ENCODE results near the gene ATP5F1E.

Gene ATP5F1E

DNA sequence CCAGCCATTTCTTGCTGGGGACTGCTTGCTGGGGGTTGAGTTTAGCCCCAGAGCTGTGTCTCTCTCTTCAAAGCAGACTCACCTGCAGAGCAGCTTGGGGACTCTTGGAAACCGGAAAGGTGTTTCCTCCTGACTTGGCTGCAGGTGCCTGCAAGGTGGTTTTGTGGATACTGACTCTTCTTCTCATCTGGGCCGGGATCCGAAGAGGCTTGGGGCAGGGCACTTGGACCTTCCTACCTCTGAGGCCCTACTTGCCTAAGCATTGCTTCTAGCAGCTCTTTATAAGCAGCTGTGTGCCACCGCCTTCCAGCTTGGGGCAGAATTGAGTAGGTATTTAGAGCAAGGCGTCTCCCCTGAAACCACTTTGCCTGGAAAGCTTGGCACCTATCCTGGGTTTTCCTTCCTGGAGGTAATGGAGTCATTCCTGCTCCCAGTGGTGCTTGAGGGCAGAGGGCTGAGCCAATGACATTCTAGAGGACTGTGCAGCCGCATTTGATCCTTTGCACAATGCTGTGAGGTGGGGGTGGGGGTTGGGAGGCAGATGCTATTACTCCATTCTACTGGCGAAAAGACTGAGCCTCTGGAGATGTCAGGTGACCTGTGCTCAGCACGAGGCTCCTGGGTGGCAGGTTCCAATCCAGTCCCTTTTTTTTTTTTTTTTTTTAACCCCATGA is 21.7 kb downstream of the ATP5F1E start (continued):
- TF ChIP-seq, protein P1, sequence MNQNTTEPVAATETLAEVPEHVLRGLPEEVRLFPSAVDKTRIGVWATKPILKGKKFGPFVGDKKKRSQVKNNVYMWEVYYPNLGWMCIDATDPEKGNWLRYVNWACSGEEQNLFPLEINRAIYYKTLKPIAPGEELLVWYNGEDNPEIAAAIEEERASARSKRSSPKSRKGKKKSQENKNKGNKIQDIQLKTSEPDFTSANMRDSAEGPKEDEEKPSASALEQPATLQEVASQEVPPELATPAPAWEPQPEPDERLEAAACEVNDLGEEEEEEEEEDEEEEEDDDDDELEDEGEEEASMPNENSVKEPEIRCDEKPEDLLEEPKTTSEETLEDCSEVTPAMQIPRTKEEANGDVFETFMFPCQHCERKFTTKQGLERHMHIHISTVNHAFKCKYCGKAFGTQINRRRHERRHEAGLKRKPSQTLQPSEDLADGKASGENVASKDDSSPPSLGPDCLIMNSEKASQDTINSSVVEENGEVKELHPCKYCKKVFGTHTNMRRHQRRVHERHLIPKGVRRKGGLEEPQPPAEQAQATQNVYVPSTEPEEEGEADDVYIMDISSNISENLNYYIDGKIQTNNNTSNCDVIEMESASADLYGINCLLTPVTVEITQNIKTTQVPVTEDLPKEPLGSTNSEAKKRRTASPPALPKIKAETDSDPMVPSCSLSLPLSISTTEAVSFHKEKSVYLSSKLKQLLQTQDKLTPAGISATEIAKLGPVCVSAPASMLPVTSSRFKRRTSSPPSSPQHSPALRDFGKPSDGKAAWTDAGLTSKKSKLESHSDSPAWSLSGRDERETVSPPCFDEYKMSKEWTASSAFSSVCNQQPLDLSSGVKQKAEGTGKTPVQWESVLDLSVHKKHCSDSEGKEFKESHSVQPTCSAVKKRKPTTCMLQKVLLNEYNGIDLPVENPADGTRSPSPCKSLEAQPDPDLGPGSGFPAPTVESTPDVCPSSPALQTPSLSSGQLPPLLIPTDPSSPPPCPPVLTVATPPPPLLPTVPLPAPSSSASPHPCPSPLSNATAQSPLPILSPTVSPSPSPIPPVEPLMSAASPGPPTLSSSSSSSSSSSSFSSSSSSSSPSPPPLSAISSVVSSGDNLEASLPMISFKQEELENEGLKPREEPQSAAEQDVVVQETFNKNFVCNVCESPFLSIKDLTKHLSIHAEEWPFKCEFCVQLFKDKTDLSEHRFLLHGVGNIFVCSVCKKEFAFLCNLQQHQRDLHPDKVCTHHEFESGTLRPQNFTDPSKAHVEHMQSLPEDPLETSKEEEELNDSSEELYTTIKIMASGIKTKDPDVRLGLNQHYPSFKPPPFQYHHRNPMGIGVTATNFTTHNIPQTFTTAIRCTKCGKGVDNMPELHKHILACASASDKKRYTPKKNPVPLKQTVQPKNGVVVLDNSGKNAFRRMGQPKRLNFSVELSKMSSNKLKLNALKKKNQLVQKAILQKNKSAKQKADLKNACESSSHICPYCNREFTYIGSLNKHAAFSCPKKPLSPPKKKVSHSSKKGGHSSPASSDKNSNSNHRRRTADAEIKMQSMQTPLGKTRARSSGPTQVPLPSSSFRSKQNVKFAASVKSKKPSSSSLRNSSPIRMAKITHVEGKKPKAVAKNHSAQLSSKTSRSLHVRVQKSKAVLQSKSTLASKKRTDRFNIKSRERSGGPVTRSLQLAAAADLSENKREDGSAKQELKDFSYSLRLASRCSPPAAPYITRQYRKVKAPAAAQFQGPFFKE (tag by site-specific recombination; IDR thresholded peaks at IDR 0.05; ENCODE audit: borderline replicate concordance): no peak

DNA sequence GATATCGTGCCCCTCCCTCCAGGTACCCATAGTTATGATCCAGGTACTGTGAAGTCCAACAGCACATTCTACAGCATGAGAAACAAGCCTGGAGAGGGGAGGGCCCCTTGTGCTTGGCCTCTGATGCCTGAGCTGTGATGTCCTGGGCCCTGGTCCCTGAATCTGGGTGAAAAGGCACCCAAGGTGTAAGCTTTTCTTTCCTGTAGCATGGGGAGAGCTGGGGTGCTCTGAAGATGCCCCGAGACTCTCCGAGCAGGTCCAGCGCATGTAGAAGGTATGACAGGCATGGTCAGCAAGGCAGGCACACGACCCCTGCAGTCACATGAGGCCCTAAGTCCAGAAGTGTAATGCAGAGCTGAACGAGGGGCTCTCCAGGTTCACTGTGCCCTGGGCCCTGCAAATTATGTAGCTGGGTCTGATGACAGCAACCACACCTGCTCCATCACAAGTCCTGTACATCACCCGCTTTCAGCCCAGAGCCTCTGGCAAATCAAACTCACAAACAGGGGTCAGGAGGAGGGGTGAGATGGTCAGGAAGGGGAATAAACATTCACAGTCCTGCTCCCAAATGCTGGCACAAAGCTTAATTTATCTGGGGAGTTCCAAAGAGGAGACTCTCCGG is 23.3 kb downstream of the ATP5F1E start:
- Histone ChIP-seq H3K36me3 (ENCODE audit: control insufficient read depth in 2 of 2, insufficient read depth in 1 of 2, low read length in 2 of 2) (peaks cover 0 to 6% of the 10 kb centered on the region in 2 experiments; a peak in 1 of 3 replicates), H3K4me3 (ENCODE audit: low read depth, low read length) (no peak overlapping the region), H3K9me3 (ENCODE audit: control insufficient read depth, insufficient read depth, low read depth, low read length) (no peaks in the 10 kb centered on the region), H3K4me1 (ENCODE audit: control insufficient read depth, insufficient read depth, low read length) (peaks cover 5% of the 10 kb centered on the region; the same call in 1 of the 2 replicates), H3K27ac (ENCODE audit: extremely low read depth, low read depth, low read length) (no peak overlapping the region)
- TF ChIP-seq KLF10 (tag by site-specific recombination; IDR thresholded peaks at IDR 0.05): no peak
- no peak for TF ChIP-seq ZNF777 (tag by site-specific recombination; IDR thresholded peaks at IDR 0.05; ENCODE audit: borderline replicate concordance)
- no peak for TF ChIP-seq ZNF140 (tag by site-specific recombination; IDR thresholded peaks at IDR 0.05)
- no peak for TF ChIP-seq ZNF223 (tag by site-specific recombination; IDR thresholded peaks at IDR 0.05)
- no peak for TF ChIP-seq ZNF16 (tag by site-specific recombination; IDR thresholded peaks at IDR 0.05; ENCODE audit: low read depth)
- no peak for TF ChIP-seq ZNF610 (tag by site-specific recombination; IDR thresholded peaks at IDR 0.05; ENCODE audit: borderline replicate concordance)
- no peak for TF ChIP-seq ZFP3 (tag by site-specific recombination; IDR thresholded peaks at IDR 0.05; ENCODE audit: low read depth)
- TF ChIP-seq ZNF202 (tag by site-specific recombination; IDR thresholded peaks at IDR 0.05; ENCODE audit: borderline replicate concordance): no peak
- TF ChIP-seq ZNF664 (tag by site-specific recombination; IDR thresholded peaks at IDR 0.05): no peak
- TF ChIP-seq, protein P2, sequence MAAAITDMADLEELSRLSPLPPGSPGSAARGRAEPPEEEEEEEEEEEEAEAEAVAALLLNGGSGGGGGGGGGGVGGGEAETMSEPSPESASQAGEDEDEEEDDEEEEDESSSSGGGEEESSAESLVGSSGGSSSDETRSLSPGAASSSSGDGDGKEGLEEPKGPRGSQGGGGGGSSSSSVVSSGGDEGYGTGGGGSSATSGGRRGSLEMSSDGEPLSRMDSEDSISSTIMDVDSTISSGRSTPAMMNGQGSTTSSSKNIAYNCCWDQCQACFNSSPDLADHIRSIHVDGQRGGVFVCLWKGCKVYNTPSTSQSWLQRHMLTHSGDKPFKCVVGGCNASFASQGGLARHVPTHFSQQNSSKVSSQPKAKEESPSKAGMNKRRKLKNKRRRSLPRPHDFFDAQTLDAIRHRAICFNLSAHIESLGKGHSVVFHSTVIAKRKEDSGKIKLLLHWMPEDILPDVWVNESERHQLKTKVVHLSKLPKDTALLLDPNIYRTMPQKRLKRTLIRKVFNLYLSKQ (tag by site-specific recombination; IDR thresholded peaks at IDR 0.05; ENCODE audit: borderline replicate concordance): no peak
- no peak for TF ChIP-seq ZBTB21 (tag by site-specific recombination; IDR thresholded peaks at IDR 0.05)
- TF ChIP-seq, protein P3, sequence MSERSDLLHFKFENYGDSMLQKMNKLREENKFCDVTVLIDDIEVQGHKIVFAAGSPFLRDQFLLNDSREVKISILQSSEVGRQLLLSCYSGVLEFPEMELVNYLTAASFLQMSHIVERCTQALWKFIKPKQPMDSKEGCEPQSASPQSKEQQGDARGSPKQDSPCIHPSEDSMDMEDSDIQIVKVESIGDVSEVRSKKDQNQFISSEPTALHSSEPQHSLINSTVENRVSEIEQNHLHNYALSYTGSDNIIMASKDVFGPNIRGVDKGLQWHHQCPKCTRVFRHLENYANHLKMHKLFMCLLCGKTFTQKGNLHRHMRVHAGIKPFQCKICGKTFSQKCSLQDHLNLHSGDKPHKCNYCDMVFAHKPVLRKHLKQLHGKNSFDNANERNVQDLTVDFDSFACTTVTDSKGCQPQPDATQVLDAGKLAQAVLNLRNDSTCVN (tag by site-specific recombination; optimal IDR thresholded peaks at IDR 0.05): no peak
- TF ChIP-seq, protein P4, sequence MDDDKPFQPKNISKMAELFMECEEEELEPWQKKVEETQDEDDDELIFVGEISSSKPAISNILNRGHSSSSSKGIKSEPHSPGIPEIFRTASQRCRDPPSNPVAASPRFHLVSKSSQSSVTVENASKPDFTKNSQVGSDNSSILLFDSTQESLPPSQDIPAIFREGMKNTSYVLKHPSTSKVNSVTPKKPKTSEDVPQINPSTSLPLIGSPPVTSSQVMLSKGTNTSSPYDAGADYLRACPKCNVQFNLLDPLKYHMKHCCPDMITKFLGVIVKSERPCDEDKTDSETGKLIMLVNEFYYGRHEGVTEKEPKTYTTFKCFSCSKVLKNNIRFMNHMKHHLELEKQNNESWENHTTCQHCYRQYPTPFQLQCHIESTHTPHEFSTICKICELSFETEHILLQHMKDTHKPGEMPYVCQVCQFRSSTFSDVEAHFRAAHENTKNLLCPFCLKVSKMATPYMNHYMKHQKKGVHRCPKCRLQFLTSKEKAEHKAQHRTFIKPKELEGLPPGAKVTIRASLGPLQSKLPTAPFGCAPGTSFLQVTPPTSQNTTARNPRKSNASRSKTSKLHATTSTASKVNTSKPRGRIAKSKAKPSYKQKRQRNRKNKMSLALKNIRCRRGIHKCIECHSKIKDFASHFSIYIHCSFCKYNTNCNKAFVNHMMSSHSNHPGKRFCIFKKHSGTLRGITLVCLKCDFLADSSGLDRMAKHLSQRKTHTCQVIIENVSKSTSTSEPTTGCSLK (tag by site-specific recombination; IDR thresholded peaks at IDR 0.05): no peak
- TF ChIP-seq ZNF350 (tag by site-specific recombination; IDR thresholded peaks at IDR 0.05): no peak
- TF ChIP-seq ZNF214 (tag by site-specific recombination; IDR thresholded peaks at IDR 0.05; ENCODE audit: borderline replicate concordance): no peak
- TF ChIP-seq ZNF335 (tag by site-specific recombination; conservative IDR thresholded peaks at IDR 0.05): no peak
- CTCF ChIA-PET: interaction anchor here (0.5 kb wide), 1 partner anchor 393 kb away, joined by 3 read pairs; no protein-coding TSS in a partner anchor
- POLR2A ChIA-PET: interaction anchor here (1.2 kb wide), 1 partner anchor 24 kb away, joined by 6 read pairs; the partner anchor contains the start of gene ATP5F1E

Data from HEK293 (cell line).